Calu3 (cell line): ENCODE measurements around the gene PLCL2. TPM values are rescaled to one million over a fixed set of nuclear protein-coding genes. Genes with fewer than 3 reads are reported as not detected.
A peak's percentile ranks its signal among the peaks of the same experiment; 100 is the strongest.

Source experiments
- BruUV-seq: library from RNA; stranded (reverse); fragments of 400-500 nt; replicated peaks from 2 replicates; lab custom pipeline; 2021; lab: Mats Ljungman, UMichigan
- CTCF ChIA-PET: fragments of 300-600 bp; sonication (Branson Sonifier 250); formaldehyde crosslinking; loops from one replicate; lab custom pipeline; 2022; ENCODE audit warnings: antibody characterized with exemption; lab: Charles Lee
- DNase-seq: peaks from one replicate; pipeline ENCODE4 v3.0.0; 2022
- H3K27ac Mint-ChIP-seq: one replicate; pipeline ENCODE4 v1.8.0; 2022; ENCODE audit warnings: mixed read lengths; ENCODE audit not compliant: unreplicated experiment
- H3K27me3 Mint-ChIP-seq: one replicate; pipeline ENCODE4 v1.8.0; 2022; ENCODE audit warnings: mixed read lengths; ENCODE audit not compliant: unreplicated experiment
- H3K36me3 Mint-ChIP-seq: one replicate; pipeline ENCODE4 v1.8.0; 2022; ENCODE audit warnings: mild to moderate bottlenecking, moderate library complexity, mixed read lengths; ENCODE audit not compliant: insufficient read depth, unreplicated experiment
- H3K4me1 Mint-ChIP-seq: one replicate; pipeline ENCODE4 v1.8.0; 2022; ENCODE audit warnings: mild to moderate bottlenecking, low read depth, mixed read lengths; ENCODE audit not compliant: unreplicated experiment
- H3K4me3 Mint-ChIP-seq: one replicate; pipeline ENCODE4 v1.8.0; 2022; ENCODE audit warnings: mild to moderate bottlenecking, low read depth, moderate library complexity, mixed read lengths; ENCODE audit not compliant: unreplicated experiment
- H3K9me3 Mint-ChIP-seq: one replicate; pipeline ENCODE4 v1.8.0; 2022; ENCODE audit warnings: low read depth, mixed read lengths; ENCODE audit not compliant: unreplicated experiment
- CTCF ChIP-seq: fragments of 200-600 bp; IDR thresholded peaks from one replicate; pipeline ENCODE4 v1.8.0; 2022; ENCODE audit warnings: antibody characterized with exemption; ENCODE audit not compliant: unreplicated experiment
- intact Hi-C: fragments of 100-400 bp; cut with micrococcal nuclease; formaldehyde crosslinking; loops from one replicate; pipeline ENCODE4 v1.10.0; 2022; ENCODE audit not compliant: unreplicated experiment
- total RNA-seq: library from RNA; stranded (reverse); gene quantifications from 2 replicates; pipeline ENCODE4 v1.2.3, GENCODE V29; 2022

PLCL2 gene
- total RNA-seq, 1 experiment from 2014 or later = 5.8 TPM

- H3K27ac Mint-ChIP-seq = peak overlapping the region; percentile 7
Observed at GRCh38 chr3:17014284-17014683, 129.5 kb downstream of the PLCL2 start.

GRCh38 chr3:17014709-17015108 is 130.0 kb downstream of the PLCL2 start:
- TSS peak; percentile 61 for BruUV-seq
- TF ChIP-seq CTCF = no peak
- CTCF ChIA-PET = interaction anchor here (0.9 kb wide), 1 partner anchor 131 kb away, joined by 3 read pairs; no protein-coding TSS in a partner anchor
- no peaks in the 10 kb centered on the region for H3K9me3 Mint-ChIP-seq
- intact Hi-C loops = loop anchor here (5.0 kb wide), 2 partner anchors 67 to 127 kb away; no protein-coding TSS in a partner anchor
- no peaks in the 10 kb centered on the region for H3K36me3 Mint-ChIP-seq
- no peak for DNase-seq
- peaks cover 44% of the 10 kb centered on the region for H3K4me1 Mint-ChIP-seq
- peak overlapping the region; percentile 49 for H3K4me3 Mint-ChIP-seq
- no peaks in the 10 kb centered on the region for H3K27me3 Mint-ChIP-seq
- H3K27ac Mint-ChIP-seq = peak overlapping the region; percentile 7

More at GRCh38 chr3:17014284-17014683, 129.5 kb downstream of the PLCL2 start:
- CTCF ChIA-PET = interaction anchor here (0.9 kb wide), 1 partner anchor 130 kb away, joined by 3 read pairs; no protein-coding TSS in a partner anchor
- H3K36me3 Mint-ChIP-seq = no peaks in the 10 kb centered on the region
- peak overlapping the region; percentile 49 for H3K4me3 Mint-ChIP-seq
- TF ChIP-seq CTCF = no peak
- BruUV-seq = no TSS peak
- peaks cover 44% of the 10 kb centered on the region for H3K4me1 Mint-ChIP-seq
- H3K9me3 Mint-ChIP-seq = no peaks in the 10 kb centered on the region
- no peaks in the 10 kb centered on the region for H3K27me3 Mint-ChIP-seq
- intact Hi-C loops = loop anchor here (5.0 kb wide), 2 partner anchors 67 to 127 kb away; no protein-coding TSS in a partner anchor
- DNase-seq = no peak

- DNase-seq = no peak
- Mint-ChIP-seq H3K4me1 (peaks cover 7% of the 10 kb centered on the region), H3K27ac (no peak overlapping the region), H3K9me3 (no peaks in the 10 kb centered on the region), H3K27me3 (no peaks in the 10 kb centered on the region), H3K4me3 (no peak overlapping the region), H3K36me3 (no peaks in the 10 kb centered on the region)
- CTCF ChIA-PET = no interaction called here
- BruUV-seq = no TSS peak
- no peak for TF ChIP-seq CTCF
- intact Hi-C loops = no loop called here
Observed at GRCh38 chr3:17021614-17022013, 136.9 kb downstream of the PLCL2 start.

GRCh38 chr3:17023006-17023664 is 138.4 kb downstream of the PLCL2 start:
- H3K4me1 Mint-ChIP-seq = peaks cover 7% of the 10 kb centered on the region
- DNase-seq = peak; percentile 32
- peak overlapping the region; percentile 45 for H3K27ac Mint-ChIP-seq
- no TSS peak for BruUV-seq
- TF ChIP-seq CTCF = no peak
- intact Hi-C loops = no loop called here
- no peaks in the 10 kb centered on the region for H3K36me3 Mint-ChIP-seq
- no peaks in the 10 kb centered on the region for H3K9me3 Mint-ChIP-seq
- H3K27me3 Mint-ChIP-seq = no peaks in the 10 kb centered on the region
- CTCF ChIA-PET = interaction anchor here (0.6 to 1.1 kb wide), 3 partner anchors 17 to 232 kb away, joined by 3 to 4 read pairs (median 3); partner anchors contain the start of gene PLCL2
- peak overlapping the region; percentile 15 for H3K4me3 Mint-ChIP-seq
